HG03342 (cell line): Measurements from ENCODE around the gene HIPK4.
"Not testable (repeated sequence)": the region's sequence is repeated elsewhere in the genome, so short reads cannot be mapped to it uniquely, and the experiment has no call there.

ENCODE experiments used
- ATAC-seq: cut with Tn5 transposase; IDR thresholded peaks from one replicate; pipeline ENCODE4 v1.9.1; 2021; ENCODE audit warnings: mild to moderate bottlenecking, moderate library complexity; ENCODE audit not compliant: unreplicated experiment

The HIPK4 gene

GRCh38 chr19:40341601-40342482 lies 48.1 kb downstream of the HIPK4 start:
- no peak for ATAC-seq

- no peak for ATAC-seq
These were observed 50.8 kb downstream of the HIPK4 start for GRCh38 chr19:40339018-40339728.

- ATAC-seq, result no peak
These were observed 52.4 kb downstream of the HIPK4 start for GRCh38 chr19:40337594-40337993.

- ATAC-seq, result no peak
These were observed 52.9 kb downstream of the HIPK4 start for GRCh38 chr19:40337107-40337506.

- ATAC-seq, result no peak
These were observed 53.4 kb downstream of the HIPK4 start for GRCh38 chr19:40336601-40336900.

- ATAC-seq, result no peak
These were observed 54.0 kb downstream of the HIPK4 start for GRCh38 chr19:40335855-40336600.

GRCh38 chr19:40335101-40335500 lies 54.9 kb downstream of the HIPK4 start:
- ATAC-seq, result no peak

- not testable (repeated sequence) for ATAC-seq
These were observed 56.9 kb downstream of the HIPK4 start for GRCh38 chr19:40333083-40333482.

GRCh38 chr19:40332669-40333068 lies 57.3 kb downstream of the HIPK4 start:
- no peak for ATAC-seq

GRCh38 chr19:40331052-40331451 lies 58.9 kb downstream of the HIPK4 start:
- no peak for ATAC-seq
